ENCODE measurements around the gene FAM13C. TPM values are rescaled to one million over a fixed set of nuclear protein-coding genes. Genes with fewer than 3 reads are reported as not detected.
A peak's percentile ranks its signal among the peaks of the same experiment; 100 is the strongest.

Gene FAM13C
- polyA plus RNA-seq, 12 donors = 31.1 to 67.0 (median 37.6) TPM; not detected in 1

DNA sequence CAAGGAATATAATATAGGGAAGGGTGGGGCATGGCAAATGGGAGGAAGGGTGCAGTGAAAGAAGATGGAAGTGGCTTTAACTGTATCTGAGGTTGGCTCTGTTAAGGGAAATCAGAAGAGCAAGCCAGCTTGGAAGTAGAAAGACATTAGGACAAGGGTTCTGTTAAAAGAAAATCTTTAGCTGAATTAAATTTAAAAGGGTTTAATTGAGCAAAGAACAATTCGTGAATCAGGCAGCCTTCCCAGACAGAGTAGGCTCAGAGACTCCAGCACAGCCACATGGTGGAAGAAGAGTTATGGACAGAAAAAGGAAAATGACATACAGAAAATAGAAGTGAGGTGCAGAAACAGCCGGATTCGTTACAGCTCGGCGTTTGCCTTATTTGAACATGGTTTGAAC is 42.0 kb downstream of the FAM13C start:
- DNase-seq = no peak

GRCh38 chr10:59319854-59320253 is 42.5 kb downstream of the FAM13C start:
- no peak for DNase-seq

DNA sequence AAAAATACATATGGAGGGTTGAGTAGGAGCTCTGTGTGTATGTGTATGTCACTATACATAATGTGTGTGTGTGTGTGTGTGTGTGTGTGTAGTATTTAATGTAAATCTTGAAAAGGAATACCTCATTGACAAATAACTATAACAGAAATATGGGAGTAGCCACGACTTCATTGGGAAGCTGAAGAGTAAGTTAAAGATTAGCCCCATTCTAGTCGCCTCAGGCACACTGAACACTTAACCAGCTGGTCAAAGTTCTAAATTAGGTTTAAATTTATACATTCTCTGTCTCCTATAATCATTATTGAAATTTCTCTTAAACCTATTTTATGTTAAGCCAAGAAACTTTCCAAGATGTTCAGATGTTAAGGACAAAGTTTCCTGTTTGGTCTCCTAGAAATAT is 45.3 kb downstream of the FAM13C start:
- no peak for DNase-seq

DNA sequence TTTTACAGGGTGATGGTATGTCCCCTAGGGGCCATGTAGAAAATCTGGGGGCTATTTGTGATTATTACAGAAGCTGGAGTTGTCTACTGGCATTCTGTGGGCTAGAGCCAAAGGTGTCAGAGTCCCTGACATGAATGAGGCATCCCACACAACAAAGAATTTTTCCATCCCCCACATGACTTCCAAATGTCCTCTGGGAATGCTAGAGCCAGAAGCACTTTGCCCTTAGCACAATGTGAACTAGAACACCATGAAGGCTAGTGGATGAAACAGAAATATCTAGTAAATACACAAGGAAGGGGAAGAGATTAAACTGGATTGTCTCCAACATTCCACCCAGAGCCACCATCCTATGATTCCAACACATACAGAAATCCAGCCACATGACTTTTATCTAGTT is 46.9 kb downstream of the FAM13C start:
- DNase-seq = no peak

DNA sequence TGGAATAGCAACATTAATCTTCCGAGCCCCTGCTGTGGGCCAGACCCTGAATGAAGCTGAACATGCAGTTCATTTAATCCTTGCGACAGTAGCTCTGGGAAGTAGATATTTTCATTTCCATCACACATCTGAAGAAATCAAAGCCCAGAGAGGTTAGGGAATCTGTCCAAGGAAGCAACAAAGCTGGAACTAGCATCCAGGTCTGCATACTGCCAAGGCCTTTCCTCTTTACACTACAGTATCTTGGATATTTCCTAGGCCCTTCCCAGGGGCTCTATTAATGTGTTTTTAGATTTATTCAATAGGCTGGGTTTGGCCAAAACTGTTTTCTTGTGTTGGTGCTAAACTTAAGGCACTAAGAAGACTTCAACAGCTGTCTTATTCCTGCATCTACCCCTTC is 48.1 kb downstream of the FAM13C start:
- DNase-seq = peak; percentile 69

GRCh38 chr10:59312247-59312646 is 50.1 kb downstream of the FAM13C start:
- no peak for DNase-seq

DNA sequence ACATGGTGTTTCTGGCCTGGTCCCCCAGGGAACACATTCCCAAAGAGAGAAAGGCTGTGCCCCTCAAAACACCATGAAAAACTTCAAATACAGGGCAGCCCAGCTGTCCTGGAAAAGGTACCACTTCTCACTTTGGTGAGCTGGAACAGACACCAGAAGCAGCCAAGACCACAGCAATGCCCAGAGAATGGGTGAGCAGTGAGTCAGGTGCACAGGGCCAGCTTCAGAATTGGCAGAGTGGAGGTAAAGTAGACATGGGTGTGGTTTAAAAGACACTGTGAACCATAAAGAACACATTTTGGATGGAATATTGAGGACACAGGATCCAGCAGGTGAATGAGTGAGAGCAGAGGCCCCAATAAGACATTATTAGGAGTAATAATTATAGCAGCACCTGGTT is 51.3 kb downstream of the FAM13C start:
- no peak for DNase-seq

DNA sequence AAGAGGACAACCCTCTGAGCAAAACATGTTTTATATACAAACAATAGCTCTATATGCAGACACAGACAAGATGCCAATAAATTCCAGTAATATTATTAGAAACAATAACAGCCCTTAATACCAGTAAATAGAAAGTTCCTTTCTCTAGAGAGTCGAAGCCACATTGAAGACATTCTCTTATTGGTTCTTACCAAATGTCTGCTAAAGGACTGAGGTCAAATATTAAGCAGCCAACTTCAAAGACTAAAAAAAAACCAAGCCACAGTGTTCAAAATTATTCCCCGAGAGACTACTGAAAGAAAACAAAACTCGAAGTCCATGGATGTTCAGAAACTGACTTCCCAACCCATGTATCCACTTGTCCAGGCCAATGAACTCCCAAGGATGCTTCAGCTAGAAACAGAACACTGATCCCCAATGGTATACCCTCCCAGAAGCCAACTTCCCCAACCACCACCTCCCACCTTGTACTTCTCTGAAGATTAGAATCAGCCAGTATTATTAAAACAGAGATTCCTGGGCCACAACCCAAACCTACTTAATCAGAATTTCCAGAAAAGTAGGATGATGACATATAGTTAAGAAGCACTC is 51.9 kb downstream of the FAM13C start:
- DNase-seq = no peak

- no peak for DNase-seq
Observed at GRCh38 chr10:59304521-59305097, 57.7 kb downstream of the FAM13C start.

- DNase-seq = no peak
Observed at GRCh38 chr10:59303018-59303417, 59.3 kb downstream of the FAM13C start.

DNA sequence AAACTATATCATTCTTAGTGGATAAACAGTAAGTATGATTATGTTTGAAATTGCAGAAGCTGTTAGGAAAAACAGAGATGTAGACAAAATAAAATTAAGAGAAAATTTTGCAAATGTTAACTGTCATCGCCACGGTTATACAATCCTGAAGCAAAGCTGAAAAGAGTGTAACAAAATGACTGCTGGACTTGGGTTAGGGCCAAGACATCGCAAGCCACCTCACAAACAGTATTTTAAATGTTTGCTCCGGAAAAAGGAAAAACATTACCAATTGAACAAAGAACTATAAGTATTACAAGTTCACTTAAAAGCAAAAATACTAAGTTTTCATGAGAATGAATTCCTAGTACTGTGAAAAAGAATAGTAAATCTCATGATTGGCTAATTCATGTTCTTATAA is 60.0 kb downstream of the FAM13C start:
- no peak for DNase-seq

DNA sequence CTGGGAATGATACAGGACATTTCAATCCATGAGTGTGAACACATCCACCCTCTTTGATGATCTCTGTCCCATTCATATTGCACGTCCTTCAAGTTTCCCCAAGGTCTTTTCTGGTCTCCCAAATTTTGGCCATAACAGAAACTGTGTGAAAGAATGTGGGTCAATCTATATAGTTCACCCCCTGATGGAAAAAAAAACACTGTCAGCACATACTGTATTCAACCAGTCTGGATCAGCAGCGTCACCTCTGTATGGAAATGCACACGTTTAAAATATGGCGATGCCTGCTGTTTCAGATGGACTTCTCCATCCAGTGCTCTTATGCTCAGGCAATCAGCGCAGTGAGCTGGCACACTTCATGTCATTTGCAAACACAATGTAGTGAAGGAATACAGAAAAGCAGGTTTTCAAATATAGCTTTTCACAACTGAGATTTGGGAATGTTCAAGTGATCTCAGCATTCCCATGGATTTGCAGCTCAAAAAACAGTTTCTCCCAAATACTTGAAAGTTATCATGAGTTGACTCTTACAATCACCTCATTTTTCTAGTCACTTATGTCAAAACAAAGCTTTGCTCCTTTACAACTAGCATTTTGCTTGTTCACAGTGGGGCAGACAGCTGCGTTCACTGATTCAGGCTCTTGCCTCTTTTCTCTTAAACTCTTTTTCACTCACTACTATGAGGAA is 61.1 kb downstream of the FAM13C start:
- DNase-seq = no peak

DNA sequence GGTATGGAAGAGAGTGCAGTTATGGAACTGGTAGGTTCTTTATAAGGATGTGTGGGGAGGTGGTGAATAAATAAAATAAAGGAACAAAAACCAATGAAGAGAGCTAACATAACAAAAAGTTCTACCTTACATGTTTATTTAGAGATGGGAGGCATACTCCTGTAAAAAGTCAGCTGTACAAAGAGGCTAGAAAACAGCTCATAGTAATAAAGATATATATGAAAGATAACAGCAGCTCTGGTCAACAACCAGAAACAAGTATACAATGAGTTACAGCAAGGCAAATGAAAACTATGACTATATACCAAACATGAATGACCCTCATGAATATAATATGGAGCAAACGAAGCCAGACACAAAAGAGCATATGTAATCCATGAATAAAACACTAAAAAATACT is 62.0 kb downstream of the FAM13C start:
- no peak for DNase-seq

GRCh38 chr10:59299933-59300332 is 62.4 kb downstream of the FAM13C start:
- DNase-seq = no peak

DNA sequence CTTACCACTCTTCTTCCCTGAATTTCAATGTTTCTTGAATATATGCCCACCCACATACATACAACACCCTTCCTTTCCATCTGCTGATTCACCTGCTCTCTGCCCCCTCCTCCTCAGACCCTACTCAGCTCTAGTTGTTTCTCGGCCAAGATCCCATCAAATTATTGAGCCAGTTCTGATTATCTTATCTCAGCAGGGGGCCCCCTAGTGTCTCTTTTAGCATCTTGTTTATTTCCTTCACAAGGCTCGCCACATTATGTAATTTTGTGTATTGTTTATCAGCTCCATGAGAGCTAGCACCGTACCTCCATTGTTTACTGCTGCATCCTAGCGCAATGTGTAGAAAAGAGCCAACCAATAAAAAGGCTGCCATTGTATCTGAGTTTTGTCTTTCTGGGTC is 71.9 kb downstream of the FAM13C start:
- no peak for DNase-seq

GRCh38 chr10:59289853-59290252 is 72.5 kb downstream of the FAM13C start:
- DNase-seq = no peak

GRCh38 chr10:59287587-59288255 is 74.6 kb downstream of the FAM13C start:
- DNase-seq = no peak

DNA sequence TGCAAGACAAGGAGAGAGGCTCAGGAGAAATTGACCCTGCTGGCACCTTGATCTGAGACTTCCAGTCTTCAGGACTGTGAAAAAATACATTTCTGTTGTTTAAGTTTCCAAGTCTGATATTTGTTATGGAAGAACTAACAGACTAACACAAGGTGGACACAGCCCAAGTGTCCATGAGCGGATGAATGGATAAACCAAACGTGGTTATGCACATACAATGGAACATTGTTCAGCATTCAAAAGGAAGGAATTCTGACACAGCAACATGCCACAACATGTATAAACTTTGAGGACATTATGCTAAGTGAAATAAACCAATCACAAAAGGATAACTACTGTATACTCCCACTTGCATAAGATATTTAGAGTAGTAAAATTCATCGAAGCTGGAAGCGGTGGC is 76.5 kb downstream of the FAM13C start:
- no peak for DNase-seq

GRCh38 chr10:59285073-59285472 is 77.3 kb downstream of the FAM13C start:
- peak; percentile 58 for DNase-seq

DNA sequence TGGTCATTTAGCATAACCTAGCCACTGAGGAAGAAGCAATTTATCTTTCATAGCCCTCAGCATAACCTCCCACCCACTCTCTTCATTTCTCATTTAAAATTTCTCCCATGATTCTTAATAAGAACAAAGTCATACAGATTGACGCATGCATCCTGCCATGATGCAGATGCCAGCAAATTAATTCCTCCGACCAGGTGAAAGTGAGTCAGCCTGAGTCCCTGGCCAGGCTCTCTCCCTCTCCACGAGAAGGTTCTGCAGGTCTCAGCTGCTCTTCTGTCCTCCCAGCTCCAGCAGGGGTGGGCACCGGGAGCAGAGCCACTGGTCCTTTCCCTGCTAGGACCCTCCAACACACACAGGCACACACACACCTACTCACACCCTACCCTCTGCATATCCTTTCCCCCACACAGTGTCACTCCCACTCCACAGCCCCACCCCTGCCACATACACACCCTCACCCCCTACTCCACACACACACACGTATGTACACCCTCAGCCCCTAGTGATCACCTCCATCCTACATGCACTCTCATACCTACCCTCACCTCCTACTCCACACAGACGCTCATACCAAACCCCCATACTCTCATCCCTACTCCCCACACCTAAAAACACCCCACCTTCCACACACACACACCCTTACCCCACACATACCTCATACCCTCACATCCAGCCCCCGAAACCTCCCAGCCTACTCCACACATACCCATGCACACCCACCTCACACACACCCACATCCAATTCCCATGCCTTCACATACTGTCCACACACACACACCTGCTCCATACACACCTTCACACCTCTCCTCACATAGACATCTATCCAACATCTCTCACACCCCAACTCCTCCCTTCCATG is 78.0 kb downstream of the FAM13C start:
- DNase-seq = no peak

DNA sequence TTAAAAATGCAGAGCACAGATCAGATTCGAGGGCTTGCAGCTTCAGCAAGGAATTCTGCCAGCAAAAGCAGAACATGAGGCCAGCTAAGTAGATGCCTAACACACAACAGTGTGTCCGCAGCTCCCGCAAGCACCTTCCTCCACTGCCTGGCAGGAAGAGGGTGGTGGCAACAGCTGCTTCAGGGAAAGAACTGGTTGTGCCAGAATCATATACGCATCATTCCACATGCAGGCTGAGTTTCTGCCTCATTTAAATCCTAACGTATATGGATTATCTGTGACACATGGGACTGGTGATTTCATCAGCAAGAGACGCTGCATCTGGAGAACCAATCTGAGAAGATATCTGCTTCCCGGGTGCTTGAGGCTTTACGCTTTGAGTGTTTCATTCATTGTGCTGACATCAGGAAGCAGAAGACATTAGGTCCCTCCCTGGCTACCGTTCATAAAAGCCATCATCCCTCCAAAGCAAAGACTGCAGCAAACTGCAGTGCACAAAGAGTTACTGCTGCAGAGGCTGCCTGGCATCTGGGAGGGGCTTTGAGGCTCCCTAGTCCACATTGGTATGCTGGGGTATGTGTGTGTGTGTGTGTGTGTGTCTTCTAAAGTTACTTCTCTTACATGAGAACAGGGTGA is 78.8 kb downstream of the FAM13C start:
- DNase-seq = no peak

DNA sequence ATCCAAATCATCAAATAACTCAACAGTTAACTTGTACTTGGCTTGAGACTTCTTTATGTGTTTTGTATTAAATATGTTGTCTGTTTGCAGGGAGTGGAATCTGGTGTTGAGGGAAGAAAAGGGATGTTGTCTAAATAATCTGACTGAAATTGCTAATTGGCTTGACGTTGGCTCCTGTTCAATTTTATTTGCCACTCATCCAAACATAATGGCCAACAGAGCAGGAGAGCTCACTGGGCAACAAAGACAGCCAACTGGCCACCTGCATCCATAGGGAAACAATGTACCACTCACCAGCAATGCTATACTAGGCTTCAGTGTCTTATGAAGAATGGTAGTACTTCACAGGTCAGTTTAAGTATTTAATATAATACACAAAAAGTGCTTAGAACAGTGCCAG is 80.5 kb downstream of the FAM13C start:
- DNase-seq = no peak
